ENCODE data around the gene CTNNA2.

The CTNNA2 gene

DNA sequence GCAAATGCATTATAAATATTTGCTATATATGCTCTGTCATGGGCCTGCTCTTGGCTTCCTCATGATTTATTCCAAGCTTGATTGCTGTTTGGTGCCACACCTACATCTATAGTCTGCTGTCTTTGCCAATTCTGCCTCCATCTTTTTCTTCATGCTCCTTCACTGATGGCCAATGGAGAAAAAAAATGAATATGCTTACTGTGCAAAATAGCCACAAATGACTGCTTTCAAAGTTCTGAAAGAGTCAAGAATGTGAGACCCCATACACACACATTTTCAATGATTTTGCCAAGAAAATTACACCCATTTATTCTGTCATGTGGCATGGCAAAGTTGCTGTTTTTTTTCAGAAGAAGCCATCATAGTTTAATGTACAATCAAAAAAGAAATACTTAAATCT lies 1097.3 kb downstream of the CTNNA2 start:
- Histone ChIP-seq H3K4me1 (ENCODE audit: low read length) (no peaks in the 10 kb centered on the region), H3K36me3 (replicated peaks; ENCODE audit: low read depth, low read length) (no peaks in the 10 kb centered on the region), H3K27ac (ENCODE audit: low read length) (no peak overlapping the region), H3K4me2 (ENCODE audit: low read length) (no peak overlapping the region), H3K9me3 (ENCODE audit: insufficient read depth, low read length) (no peaks in the 10 kb centered on the region), H2AFZ (ENCODE audit: low read depth, low read length) (no peak overlapping the region), H3K79me2 (ENCODE audit: low read length) (no peaks in the 10 kb centered on the region), H3K27me3 (ENCODE audit: low read depth, low read length) (no peaks in the 10 kb centered on the region), H3K4me3 (ENCODE audit: low read length) (no peak overlapping the region), H3K9ac (ENCODE audit: low read length) (no peak overlapping the region), H4K20me1 (ENCODE audit: insufficient read depth, low read length) (no peaks in the 10 kb centered on the region)
- TF ChIP-seq EZH2phosphoT487 (IDR thresholded peaks at IDR 0.05; ENCODE audit: low read depth) = no peak
- TF ChIP-seq, protein P1, sequence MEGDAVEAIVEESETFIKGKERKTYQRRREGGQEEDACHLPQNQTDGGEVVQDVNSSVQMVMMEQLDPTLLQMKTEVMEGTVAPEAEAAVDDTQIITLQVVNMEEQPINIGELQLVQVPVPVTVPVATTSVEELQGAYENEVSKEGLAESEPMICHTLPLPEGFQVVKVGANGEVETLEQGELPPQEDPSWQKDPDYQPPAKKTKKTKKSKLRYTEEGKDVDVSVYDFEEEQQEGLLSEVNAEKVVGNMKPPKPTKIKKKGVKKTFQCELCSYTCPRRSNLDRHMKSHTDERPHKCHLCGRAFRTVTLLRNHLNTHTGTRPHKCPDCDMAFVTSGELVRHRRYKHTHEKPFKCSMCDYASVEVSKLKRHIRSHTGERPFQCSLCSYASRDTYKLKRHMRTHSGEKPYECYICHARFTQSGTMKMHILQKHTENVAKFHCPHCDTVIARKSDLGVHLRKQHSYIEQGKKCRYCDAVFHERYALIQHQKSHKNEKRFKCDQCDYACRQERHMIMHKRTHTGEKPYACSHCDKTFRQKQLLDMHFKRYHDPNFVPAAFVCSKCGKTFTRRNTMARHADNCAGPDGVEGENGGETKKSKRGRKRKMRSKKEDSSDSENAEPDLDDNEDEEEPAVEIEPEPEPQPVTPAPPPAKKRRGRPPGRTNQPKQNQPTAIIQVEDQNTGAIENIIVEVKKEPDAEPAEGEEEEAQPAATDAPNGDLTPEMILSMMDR (IDR thresholded peaks at IDR 0.05; ENCODE audit: low read depth, low read length) = no peak

DNA sequence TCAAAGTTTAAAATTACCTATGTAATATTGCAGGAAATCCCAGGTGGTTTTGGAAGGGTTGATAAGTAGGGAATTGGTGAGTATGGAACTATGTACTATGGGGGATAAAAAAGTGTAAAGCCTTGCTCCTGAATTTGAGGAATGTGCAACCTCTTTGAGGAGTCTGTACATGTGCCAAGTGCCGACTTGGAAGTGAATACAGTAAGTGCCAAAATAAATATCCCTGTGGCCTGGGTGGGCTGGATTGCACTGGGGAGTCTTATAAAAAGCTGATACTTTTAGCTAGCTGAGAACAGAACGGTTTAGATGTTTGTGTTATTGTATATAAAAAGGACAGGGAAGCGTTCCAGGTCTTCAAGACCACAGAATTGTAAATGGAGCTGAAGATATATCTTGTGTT lies 1108.8 kb downstream of the CTNNA2 start:
- Histone ChIP-seq H3K27ac (ENCODE audit: low read length) (no peak overlapping the region), H3K79me2 (ENCODE audit: low read length) (no peaks in the 10 kb centered on the region), H2AFZ (ENCODE audit: low read depth, low read length) (no peak overlapping the region), H3K36me3 (replicated peaks; ENCODE audit: low read depth, low read length) (no peaks in the 10 kb centered on the region), H3K4me3 (ENCODE audit: low read length) (no peak overlapping the region), H3K4me1 (ENCODE audit: low read length) (no peaks in the 10 kb centered on the region), H3K27me3 (ENCODE audit: low read depth, low read length) (no peaks in the 10 kb centered on the region), H3K9ac (ENCODE audit: low read length) (no peak overlapping the region), H4K20me1 (ENCODE audit: insufficient read depth, low read length) (no peaks in the 10 kb centered on the region), H3K4me2 (ENCODE audit: low read length) (no peak overlapping the region), H3K9me3 (ENCODE audit: insufficient read depth, low read length) (no peaks in the 10 kb centered on the region)
- TF ChIP-seq, protein P1 (IDR thresholded peaks at IDR 0.05; ENCODE audit: low read depth, low read length) = no peak
- TF ChIP-seq EZH2phosphoT487 (IDR thresholded peaks at IDR 0.05; ENCODE audit: low read depth) = no peak

DNA sequence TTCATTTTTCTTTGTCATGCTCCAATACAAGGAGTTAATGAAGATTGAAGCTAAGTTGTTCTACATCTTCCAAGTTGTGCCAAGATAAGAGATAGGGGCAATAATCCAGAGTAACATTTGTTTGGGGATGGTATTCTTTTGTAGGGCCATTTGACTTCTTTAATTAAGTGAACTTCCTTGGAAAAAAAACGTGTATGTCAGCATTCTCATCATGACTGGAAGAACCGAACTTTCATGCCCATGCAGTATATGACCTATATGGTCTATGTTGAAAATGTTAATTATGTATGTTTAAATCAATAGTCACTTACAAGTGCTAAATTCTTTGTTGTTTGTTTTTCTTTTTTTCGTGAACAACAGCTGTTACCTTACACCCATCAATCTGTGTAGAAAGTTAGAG lies 1111.2 kb downstream of the CTNNA2 start:
- Histone ChIP-seq H3K27me3 (ENCODE audit: low read depth, low read length) (no peaks in the 10 kb centered on the region), H3K4me3 (ENCODE audit: low read length) (no peak overlapping the region), H3K4me1 (ENCODE audit: low read length) (no peaks in the 10 kb centered on the region), H3K4me2 (ENCODE audit: low read length) (no peak overlapping the region), H3K9me3 (ENCODE audit: insufficient read depth, low read length) (no peaks in the 10 kb centered on the region), H3K36me3 (replicated peaks; ENCODE audit: low read depth, low read length) (no peaks in the 10 kb centered on the region), H2AFZ (ENCODE audit: low read depth, low read length) (no peak overlapping the region), H3K27ac (ENCODE audit: low read length) (no peak overlapping the region), H3K79me2 (ENCODE audit: low read length) (no peaks in the 10 kb centered on the region), H4K20me1 (ENCODE audit: insufficient read depth, low read length) (no peaks in the 10 kb centered on the region), H3K9ac (ENCODE audit: low read length) (no peak overlapping the region)
- TF ChIP-seq, protein P1 (IDR thresholded peaks at IDR 0.05; ENCODE audit: low read depth, low read length) = no peak
- TF ChIP-seq EZH2phosphoT487 (IDR thresholded peaks at IDR 0.05; ENCODE audit: low read depth) = no peak

DNA sequence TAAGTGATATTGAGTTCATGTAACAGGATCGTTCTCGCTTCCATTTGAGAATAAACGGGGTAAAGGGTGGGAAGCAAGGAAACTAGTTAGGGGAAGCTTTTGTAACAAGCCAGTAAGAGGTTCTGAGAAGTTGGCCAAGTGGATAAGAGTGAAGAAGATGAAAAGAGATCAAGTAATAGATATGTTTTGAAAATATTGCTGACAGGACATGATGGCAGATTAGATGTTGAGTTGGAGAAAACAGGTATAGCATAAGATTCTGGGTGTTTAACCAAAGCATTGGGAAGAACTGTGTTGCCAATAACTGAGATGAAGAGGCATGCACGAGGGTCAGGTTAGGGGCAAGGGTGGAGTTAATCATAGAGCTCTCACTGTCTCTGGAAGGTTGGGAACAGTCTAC lies 1121.7 kb downstream of the CTNNA2 start:
- Histone ChIP-seq H3K27ac (ENCODE audit: low read length) (no peak overlapping the region), H3K4me1 (ENCODE audit: low read length) (no peaks in the 10 kb centered on the region), H3K27me3 (ENCODE audit: low read depth, low read length) (no peaks in the 10 kb centered on the region), H3K4me3 (ENCODE audit: low read length) (no peak overlapping the region), H3K9ac (ENCODE audit: low read length) (no peak overlapping the region), H3K4me2 (ENCODE audit: low read length) (no peak overlapping the region), H3K9me3 (ENCODE audit: insufficient read depth, low read length) (no peaks in the 10 kb centered on the region), H2AFZ (ENCODE audit: low read depth, low read length) (no peak overlapping the region), H3K79me2 (ENCODE audit: low read length) (no peaks in the 10 kb centered on the region), H3K36me3 (replicated peaks; ENCODE audit: low read depth, low read length) (no peaks in the 10 kb centered on the region), H4K20me1 (ENCODE audit: insufficient read depth, low read length) (no peaks in the 10 kb centered on the region)
- TF ChIP-seq, protein P1 (IDR thresholded peaks at IDR 0.05; ENCODE audit: low read depth, low read length) = no peak
- TF ChIP-seq EZH2phosphoT487 (IDR thresholded peaks at IDR 0.05; ENCODE audit: low read depth) = no peak

All from OCI-LY3 (cell line).